GM11168 (cell line): ENCODE measurements around the gene APC2.
"Not testable (repeated sequence)": the region's sequence is repeated elsewhere in the genome, so short reads cannot be mapped to it uniquely, and the experiment has no call there.

Source experiments
- in situ Hi-C: fragments of 300-500 bp; cut with MboI; formaldehyde crosslinking; loops from one replicate; pipeline ENCODE4 v1.12.0; 2022; ENCODE audit warnings: low sequenced_read_pairs; ENCODE audit not compliant: unreplicated experiment

Gene APC2

GRCh38 chr19:1505991-1506881, 56.3 kb downstream of the APC2 start:
- in situ Hi-C loops: no loop called here

DNA sequence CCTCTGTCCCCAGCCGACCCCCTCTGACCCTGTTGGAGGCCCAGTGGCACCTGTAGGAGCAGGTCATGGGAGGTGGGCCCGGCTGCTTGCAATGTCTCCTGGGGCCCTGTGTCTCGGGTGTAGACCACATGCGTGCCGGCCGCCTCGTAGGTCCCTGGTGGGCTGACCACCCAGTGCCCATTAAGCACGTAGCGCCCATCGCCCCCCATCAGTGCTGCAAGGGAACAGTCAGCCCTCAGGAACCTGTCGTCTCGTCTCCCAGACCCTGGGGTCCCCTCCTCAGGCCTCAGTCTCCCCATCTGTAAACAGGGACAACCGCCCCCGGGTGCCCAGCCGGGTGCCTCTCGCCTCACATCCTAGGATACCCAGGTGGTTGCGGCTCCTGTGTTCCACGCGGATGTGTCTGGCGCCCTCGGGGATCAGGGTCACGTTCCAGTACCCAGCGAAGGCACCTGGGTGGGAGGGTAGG, 57.3 kb downstream of the APC2 start:
- in situ Hi-C loops: no loop called here

DNA sequence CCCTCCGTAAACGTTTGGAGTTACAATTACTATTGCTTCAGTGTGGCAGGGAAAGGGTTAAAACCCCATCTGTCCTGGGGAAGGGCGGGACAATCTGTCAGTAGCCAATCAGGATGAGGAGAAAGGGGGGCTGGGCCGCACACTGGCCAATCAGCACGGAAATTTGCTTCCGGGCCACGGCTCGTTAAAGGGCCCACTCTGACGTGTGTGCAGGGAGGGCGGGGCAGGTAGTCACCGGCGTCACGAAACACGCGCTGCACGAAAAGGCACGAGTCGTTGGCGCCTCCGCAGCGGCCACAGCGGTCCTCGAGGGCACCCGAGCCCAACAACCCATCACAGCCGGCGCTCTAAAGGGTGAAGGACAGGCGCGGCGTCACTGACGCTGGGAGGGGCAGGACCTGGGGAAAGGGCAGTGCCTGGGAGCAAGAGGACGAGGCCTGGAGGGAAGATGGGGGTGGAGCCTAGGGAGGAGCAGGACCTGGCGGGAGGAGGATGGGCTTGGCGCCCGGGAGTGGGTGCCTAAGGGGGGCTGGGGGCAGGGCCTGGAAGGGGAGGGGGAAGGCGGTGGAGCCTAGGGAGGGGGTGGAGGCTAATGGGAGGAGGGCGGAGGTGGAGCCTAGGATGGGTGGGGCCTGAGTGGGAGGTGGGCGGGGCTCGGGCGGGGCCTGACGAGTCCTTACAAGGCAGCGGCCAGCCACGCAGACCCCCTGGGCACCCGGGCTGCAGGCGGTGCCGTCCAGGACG, 58.0 kb downstream of the APC2 start:
- in situ Hi-C loops: no loop called here

DNA sequence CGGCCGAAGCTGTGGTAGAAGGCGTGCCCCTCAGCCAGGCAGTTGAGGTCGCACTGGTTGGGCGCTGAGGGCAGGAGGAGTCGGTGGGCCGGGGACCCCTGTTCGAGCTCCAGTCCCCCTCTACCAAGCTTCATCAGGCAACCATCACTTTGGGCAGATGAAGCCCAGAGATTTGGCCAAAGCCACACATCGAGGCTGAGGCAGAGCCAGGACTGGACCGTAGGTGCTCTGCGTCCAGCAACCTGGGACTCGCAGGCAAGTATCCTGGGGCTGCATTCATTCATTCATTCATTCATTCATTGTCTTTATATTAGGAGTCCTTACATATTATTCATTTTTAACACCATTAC, 58.6 kb downstream of the APC2 start:
- in situ Hi-C loops: no loop called here

DNA sequence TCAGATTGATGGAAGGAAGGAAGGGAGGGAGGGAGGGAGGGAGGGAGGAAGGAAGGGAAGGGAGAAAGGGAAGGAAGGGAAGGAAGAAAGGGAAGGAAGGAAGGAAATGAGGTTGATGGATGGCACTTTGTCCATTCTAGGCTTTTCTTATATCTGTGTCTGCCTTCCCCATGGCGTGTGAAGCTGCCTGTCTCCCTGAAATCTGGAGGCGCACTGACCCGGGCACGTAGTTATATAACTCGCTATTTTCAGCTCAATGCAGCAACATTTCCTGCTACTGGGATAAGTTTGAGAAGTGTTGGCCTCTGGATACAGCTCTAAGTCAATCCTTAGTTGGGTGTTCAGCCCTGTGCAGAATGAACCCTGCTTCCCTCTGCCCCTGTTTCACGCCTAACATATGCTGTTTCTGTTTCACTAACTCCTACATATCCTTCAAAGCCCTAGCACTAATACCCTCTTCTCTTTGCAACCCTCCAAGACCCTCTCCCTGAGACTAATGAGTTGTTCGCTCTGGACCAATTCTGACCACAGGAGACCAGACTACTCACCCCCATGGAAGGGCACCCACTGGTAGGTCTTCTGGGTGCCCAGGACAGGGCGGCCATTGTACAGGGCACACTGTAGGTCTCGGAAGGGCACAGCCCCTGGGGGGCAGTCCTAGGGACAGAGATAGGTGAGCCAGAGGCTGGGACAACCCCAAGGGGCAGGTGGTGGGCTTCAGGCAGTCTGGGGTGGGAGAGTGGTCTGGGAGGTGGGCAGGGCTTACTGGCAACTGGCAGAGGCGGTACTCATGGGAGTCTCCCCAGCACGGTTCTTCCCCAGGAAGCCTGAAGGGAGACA, 59.9 kb downstream of the APC2 start:
- in situ Hi-C loops: no loop called here

DNA sequence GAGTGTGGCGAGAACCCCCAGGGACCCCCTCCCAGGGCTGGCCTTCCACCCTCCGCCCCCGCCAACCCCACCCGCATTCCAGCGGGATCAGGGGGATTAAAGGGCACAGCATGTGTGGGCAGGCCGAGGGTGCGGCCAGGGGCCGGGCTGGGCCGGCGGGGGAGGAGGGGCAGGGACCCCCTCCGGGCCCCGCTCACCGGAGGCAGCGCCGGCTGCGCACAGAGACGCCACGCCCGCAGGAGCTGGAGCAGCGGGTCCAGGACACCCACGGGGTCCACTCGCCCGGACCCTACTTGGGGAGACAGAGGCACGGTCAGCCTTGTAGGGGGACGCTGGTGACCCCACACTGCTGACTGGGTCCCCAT, 60.5 kb downstream of the APC2 start:
- in situ Hi-C loops: no loop called here

DNA sequence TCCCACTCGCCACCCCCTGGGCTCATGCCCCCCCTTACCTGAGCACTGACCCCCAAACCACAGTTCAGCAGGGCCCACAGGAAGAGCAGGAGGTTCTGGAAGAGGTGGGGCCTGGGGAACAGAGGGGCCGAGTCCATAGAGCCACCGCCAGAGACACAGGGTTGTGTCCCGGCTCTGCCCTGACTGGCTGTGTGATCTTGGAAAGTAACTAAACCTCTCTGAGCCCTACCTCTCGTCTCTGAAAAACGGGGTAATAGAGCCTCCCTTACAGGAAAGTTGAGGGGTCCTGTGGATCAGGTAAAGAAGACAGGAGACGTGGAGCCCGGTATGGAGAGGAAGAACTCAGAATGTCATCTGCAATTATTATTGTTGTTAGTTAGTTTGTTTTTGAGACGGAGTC, 60.9 kb downstream of the APC2 start:
- in situ Hi-C loops: no loop called here

GRCh38 chr19:1511318-1512317, 61.7 kb downstream of the APC2 start:
- in situ Hi-C loops: no loop called here

DNA sequence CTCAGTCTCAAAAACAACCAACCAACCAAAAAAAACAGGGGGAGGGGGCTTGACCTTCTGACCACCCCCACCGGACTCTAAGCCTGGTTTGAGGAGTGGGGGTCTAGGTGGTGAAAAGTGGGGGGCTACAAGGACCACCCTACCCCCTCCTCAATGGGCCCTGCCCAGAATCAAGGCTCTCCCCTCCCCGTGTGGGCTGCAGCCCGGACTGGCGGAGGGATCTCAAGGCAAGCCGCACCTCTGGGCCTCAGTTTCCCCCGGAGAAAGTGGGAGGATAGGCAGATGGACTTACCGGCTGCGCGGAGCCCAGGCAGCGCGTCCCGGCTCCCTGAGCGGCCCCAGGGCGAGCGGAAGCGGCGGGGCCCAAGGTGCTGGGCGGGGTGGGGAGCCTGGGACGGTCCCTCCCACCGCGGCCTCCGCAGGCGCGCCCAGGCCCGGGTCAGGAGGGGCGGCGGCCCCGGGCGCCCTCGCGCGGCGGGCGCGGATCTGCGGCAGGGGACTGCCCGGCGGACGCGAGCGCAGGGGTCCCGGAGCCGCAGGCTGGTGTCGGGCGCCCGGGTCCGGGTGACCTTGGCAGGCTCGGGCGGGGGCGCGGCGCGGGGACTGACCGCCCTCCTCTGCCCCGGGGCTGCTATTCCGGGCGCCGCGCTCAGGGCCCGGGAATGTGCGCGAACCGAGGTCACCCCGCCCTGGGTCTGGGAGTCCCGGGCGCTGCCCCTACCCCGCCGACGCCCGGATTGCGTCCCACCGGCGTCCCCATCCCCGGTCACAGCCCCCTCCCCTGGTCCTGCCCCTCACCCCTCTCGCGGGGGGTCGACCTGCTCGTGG, 63.0 kb downstream of the APC2 start, which contains the start of gene ADAMTSL5:
ADAMTSL5 (minus strand) TSS at position 349 of the 828 bp plus-strand sequence. CDS start 2,076 bp downstream, outside the sequence.
- in situ Hi-C loops: no loop called here

- in situ Hi-C loops: no loop called here
These were observed 63.8 kb downstream of the APC2 start for GRCh38 chr19:1513499-1514294.

GRCh38 chr19:1514295-1514661, 64.4 kb downstream of the APC2 start:
- in situ Hi-C loops: no loop called here

DNA sequence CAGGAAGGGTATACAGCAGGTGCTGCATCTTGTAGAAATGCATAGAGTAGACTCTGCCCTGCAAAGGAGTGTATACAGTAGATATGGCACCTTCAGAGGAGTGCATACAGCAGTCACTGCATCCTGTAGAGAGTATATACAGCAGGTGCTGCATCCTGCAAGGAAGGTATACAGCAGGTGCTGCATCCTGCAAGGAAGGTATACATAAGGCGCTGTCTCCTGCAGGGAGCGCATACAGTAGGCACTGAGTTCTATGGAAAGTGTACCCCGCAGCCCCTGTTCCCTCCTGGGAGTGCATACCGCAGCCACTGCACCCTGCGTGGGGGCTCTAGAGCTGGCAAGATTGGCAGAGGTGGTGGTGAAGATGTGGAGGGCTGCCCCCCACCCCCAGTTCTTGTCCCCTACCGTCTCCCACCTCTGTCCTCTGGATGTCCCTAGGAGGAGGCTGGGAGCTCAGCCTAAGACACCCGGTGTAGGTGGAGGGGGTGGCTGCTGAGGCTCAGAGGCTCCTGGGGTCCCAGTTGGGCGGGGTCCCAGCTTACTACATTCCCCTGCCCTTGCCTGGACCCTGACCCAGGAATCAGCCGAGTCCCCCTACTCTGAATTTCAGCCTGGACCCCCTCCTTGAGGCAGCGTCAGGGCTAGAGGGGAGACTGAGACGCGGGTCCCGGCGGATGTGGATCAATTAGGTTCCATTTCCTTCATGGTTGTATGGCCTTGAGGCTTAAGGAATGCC, 65.2 kb downstream of the APC2 start:
- in situ Hi-C loops: no loop called here

GRCh38 chr19:1516395-1516753, 66.5 kb downstream of the APC2 start:
- in situ Hi-C loops: no loop called here

DNA sequence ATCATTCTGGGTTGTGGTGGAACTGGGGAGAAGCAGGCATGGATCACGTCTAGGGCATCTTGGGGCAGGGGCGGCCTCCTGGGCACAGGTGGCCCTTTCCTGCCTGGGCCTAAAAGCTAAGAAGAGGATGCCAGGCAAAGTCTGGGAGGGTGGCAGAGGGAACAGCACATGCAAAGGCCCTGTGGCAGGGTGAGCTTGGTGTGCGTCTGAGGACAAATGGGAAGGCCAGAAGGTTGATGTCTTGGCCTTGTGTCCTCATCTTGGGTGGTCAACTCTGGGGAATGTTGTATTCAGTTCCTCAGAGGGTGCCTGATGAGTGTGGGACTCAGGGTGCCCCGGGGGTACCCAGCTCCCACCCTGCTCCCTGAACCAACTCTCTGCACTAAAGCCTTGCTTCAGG, 68.5 kb downstream of the APC2 start:
- in situ Hi-C loops: no loop called here

GRCh38 chr19:1519802-1520201, 69.9 kb downstream of the APC2 start:
- in situ Hi-C loops: not testable (repeated sequence)

DNA sequence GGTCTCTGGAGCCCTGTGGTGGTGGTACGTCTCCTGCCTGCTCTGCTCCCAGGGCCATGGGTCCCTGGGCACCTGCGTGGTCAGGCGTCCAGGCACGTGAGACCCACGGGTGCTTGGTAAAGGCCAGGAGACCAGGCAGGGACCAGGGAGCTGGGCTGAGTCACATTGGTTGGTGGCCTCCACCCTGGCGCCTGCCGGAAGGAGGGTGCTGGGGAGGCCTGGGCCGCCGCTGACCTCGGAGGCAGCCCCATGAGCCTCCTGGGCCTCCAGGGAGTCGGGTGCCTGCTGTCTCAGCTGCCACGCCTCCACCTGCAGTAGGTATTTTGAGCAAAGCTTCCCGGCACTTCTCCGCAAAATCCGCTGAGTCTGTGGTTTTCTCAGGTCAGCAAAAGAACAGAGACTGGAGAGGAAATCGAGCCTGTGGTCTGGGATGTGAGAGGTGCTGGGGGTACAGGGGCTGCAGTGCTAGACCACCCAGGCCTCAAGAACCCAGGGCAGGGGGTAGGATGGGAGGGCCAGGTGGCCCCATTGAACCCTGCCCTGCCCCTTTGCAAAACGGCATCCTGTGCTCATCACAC, 70.4 kb downstream of the APC2 start:
- in situ Hi-C loops: no loop called here

DNA sequence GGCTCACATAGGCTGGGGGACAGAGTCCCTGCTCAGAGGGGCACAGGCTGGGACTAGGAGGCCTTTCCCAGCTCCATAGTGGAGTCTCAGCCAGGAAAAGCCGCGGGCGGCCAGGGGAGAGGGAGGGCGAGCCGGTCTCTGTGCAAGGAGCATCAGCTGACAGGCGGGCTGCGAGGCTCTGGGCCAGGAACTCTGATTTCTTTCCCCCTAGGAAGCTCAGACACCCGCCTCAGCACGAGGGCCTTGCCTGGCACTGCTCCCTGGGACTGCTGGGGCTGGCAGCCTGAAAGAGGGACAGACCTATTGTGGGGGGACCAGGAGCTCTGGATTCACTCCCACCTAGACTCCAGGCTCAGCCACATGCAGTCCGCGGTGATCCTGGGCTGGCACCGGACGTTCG, 71.7 kb downstream of the APC2 start:
- in situ Hi-C loops: no loop called here
